Right atrium auricular region (tissue), 2 donors: Measurements from ENCODE around the gene NUDT21. TPM values are rescaled to one million over a fixed set of nuclear protein-coding genes. Genes with fewer than 3 reads are reported as not detected.

Experiments used
- DNase-seq: peaks from one replicate; pipeline ENCODE4 v3.0.0-alpha.2; 2019; ENCODE audit warnings: low spot score
- H3K27ac ChIP-seq, 2 donors: fragments of 200-600 bp; sonication (generic); 1 replicate in 1 of 2; 2 replicates in 1 of 2; pipeline ENCODE4 v1.5.1; 2016 to 2019
- H3K27me3 ChIP-seq, 2 donors: fragments of 200-600 bp; sonication (generic); one replicate each; pipeline versions ENCODE4 v1.5.1 to v1.6.0; 2017 to 2019
- H3K36me3 ChIP-seq: fragments of 200-600 bp; sonication (generic); one replicate; pipeline ENCODE4 v1.5.1; 2016
- H3K4me1 ChIP-seq, 2 donors: fragments of 200-600 bp; sonication (generic); one replicate each; pipeline versions ENCODE4 v1.5.1 to v1.6.0; 2017 to 2019
- H3K4me3 ChIP-seq, 2 donors: fragments of 200-600 bp; sonication (generic); 1 replicate in 1 of 2; 2 replicates in 1 of 2; pipeline ENCODE4 v1.5.1; 2017 to 2019; ENCODE audit warnings: mild to moderate bottlenecking in 1 of 2, moderate library complexity in 1 of 2
- H3K9me3 ChIP-seq, 2 donors: fragments of 200-600 bp; sonication (generic); one replicate each; pipeline ENCODE4 v1.5.1; 2019
- total RNA-seq, 2 donors: library from RNA; depleted of rRNA; stranded (reverse); fragments of >200 nt; gene quantifications; one replicate each; pipeline ENCODE4 v1.1.0, GENCODE V29; 2016
- TF ChIP-seq, protein P1 (sequence below), 2 donors: fragments of 200-600 bp; sonication (generic); IDR thresholded peaks; one replicate each; pipeline ENCODE4 v1.5.1; 2019; ENCODE audit warnings: antibody characterized with exemption in 2 of 2

NUDT21 gene
- total RNA-seq, 2 donors from 2014 or later = 37.0 to 43.7 TPM

DNA sequence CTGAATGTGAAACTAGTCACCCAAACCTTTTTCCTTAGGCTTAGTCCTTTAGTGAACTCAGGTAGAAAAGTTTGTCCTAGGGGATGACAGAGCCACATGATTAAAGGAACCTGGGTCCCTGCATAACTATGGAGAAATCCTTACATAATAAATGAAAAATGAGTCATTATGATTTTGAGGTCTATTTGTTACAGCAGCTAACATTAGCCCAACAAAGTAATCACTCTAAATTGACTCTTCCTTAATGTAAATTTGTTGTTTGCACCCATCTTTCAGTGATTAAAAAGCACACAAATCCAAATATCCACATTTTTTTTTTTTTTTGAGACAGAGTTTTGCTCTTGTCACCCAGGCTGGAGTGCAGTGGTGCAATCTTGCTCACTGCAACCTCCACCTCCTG lies 32.3 kb upstream of the NUDT21 start:
- Histone ChIP-seq H3K9me3 (no peaks in the 10 kb centered on the region), H3K36me3 (peaks cover 31% of the 10 kb centered on the region), H3K27me3 (no peaks in the 10 kb centered on the region), H3K4me1 (no peaks in the 10 kb centered on the region), H3K27ac (no peak overlapping the region), H3K4me3 (no peak overlapping the region)
- TF ChIP-seq, protein P1, sequence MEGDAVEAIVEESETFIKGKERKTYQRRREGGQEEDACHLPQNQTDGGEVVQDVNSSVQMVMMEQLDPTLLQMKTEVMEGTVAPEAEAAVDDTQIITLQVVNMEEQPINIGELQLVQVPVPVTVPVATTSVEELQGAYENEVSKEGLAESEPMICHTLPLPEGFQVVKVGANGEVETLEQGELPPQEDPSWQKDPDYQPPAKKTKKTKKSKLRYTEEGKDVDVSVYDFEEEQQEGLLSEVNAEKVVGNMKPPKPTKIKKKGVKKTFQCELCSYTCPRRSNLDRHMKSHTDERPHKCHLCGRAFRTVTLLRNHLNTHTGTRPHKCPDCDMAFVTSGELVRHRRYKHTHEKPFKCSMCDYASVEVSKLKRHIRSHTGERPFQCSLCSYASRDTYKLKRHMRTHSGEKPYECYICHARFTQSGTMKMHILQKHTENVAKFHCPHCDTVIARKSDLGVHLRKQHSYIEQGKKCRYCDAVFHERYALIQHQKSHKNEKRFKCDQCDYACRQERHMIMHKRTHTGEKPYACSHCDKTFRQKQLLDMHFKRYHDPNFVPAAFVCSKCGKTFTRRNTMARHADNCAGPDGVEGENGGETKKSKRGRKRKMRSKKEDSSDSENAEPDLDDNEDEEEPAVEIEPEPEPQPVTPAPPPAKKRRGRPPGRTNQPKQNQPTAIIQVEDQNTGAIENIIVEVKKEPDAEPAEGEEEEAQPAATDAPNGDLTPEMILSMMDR (IDR thresholded peaks at IDR 0.05) = no peak
- DNase-seq = no peak

DNA sequence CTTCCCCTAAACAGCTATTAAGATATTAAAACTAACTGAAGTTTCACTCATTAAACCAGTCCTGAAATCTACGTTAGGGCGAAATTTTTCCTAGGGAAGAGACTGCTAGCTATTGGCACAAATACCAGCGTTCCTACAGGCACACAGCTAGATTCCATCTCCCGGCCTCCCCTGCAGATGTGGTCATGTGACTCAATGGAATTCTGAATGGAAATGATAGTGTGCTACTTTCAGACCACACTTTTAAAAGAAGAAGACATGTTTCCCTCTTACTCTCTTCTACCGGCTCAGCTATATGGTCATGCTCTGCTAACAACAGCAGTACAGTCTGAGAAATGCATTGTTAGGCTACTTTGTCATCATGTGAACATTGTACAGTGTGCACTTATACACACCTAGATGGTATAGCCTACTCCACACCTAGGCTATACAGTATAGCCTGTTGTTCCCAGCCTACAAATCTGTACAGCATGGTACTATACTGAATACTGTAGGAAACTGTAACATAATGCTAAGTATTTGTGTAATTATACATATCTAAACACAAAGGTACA lies 31.6 kb upstream of the NUDT21 start:
- H3K27ac ChIP-seq = peak overlapping the region in 1 of 2 donors; percentile 8
- peaks cover 35% of the 10 kb centered on the region for H3K36me3 ChIP-seq

DNA sequence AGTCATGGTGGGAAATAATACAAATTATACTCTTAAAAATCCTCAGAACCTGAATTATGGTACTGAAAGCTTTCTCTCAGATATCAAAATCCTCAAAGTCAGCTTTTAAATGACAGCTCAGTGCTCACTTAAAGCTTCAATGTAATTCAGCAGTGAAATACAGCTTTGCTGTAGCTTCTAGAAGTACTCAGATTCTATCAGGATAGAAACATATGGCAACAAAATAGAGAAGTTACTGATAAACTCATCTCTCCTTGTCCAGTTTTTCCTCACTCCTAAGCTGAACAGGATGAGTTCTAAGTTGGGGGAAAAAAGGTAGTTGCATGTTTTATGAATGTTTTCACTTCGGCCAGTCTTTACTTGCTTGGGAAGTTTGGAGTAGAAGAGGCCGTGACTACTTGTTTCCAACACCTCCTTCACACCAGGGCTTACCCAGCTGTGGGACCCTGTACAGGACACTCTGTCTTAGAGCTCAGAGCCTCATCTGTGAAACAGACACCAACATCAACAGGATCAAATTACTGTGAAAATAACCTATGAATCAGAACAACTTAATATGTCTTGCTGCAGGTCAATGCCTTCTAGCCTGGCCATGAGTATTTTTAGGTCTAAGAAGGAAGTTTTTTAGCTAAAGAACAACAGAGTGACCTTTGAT lies 30.5 kb upstream of the NUDT21 start:
- Histone ChIP-seq H3K27me3 (no peaks in the 10 kb centered on the region), H3K36me3 (peaks cover 44% of the 10 kb centered on the region), H3K27ac (peak overlapping the region; percentile 33 to 37), H3K9me3 (no peaks in the 10 kb centered on the region), H3K4me3 (no peak overlapping the region), H3K4me1 (no peaks in the 10 kb centered on the region)
- no peak for DNase-seq
- TF ChIP-seq, protein P1 (IDR thresholded peaks at IDR 0.05) = no peak

More for the DNA sequence above, 31.6 kb upstream of the NUDT21 start:
- H3K4me1 ChIP-seq = no peaks in the 10 kb centered on the region
- TF ChIP-seq, protein P1 (IDR thresholded peaks at IDR 0.05) = no peak
- no peak overlapping the region for H3K4me3 ChIP-seq
- DNase-seq = no peak
- H3K27me3 ChIP-seq = no peaks in the 10 kb centered on the region
- H3K9me3 ChIP-seq = no peaks in the 10 kb centered on the region

DNA sequence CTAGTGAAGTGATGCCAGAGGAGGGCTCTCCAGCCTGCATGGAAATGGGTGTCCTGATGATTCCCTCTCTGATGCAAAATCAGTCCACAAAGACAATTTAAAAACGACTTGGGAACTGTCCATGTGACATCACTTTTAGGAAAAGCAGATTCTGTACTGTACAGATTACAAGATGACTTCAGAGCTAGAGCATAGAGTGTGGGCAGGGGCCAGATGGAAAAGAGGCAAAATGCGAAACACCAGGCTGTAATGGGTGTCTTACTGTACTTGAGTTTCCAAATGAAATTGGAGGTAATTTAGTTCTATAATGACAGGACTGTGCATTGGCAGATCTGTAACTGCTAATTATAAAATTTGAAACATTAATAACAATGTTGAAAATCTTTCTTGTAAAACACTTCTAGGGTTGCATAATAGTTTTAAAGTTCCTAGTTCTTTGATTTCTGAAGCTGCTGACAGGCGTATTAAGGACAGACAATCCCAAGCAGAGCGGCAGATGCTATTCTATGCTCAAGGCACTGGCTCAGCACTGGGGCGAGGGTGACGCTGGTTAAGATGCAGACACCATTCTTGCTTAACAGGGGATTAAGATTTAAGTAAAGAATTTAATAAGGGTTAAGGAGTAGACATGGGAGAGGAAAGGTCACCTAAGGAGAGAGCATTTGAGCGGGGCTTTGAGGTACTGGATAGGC lies 29.8 kb upstream of the NUDT21 start:
- H3K27me3 ChIP-seq = no peaks in the 10 kb centered on the region

DNA sequence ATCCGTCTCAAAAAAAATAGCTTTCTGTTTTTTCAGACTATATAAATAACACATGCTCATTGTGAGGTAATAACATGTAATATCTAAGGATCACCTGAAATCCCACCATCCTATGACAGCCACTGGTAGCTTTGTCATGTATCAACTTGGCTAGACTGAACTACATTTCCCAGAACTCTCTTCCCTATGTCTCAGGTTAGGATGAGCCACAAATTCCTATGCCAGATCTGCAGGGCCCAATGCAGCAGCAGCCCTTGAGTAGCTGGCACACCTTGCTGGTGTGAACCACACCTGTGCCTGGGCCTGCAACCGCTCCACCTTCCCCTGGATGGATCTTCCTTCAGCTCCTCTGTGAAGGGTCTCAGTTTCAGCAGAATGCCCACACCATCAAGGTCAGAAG lies 28.3 kb upstream of the NUDT21 start:
- Histone ChIP-seq H3K9me3 (no peaks in the 10 kb centered on the region), H3K36me3 (peaks cover 43% of the 10 kb centered on the region), H3K27me3 (no peaks in the 10 kb centered on the region), H3K4me1 (no peaks in the 10 kb centered on the region), H3K27ac (no peak overlapping the region), H3K4me3 (no peak overlapping the region)
- DNase-seq = no peak
- TF ChIP-seq, protein P1 (IDR thresholded peaks at IDR 0.05) = no peak

More for the DNA sequence above, 29.8 kb upstream of the NUDT21 start:
- no peaks in the 10 kb centered on the region for H3K9me3 ChIP-seq
- H3K4me3 ChIP-seq = no peak overlapping the region
- TF ChIP-seq, protein P1 (IDR thresholded peaks at IDR 0.05) = no peak
- peak overlapping the region; percentile 33 to 37 for H3K27ac ChIP-seq
- DNase-seq = no peak
- peaks cover 45% of the 10 kb centered on the region for H3K36me3 ChIP-seq
- H3K4me1 ChIP-seq = no peaks in the 10 kb centered on the region
